ENCODE results near the gene SMIM23.

The SMIM23 gene

DNA sequence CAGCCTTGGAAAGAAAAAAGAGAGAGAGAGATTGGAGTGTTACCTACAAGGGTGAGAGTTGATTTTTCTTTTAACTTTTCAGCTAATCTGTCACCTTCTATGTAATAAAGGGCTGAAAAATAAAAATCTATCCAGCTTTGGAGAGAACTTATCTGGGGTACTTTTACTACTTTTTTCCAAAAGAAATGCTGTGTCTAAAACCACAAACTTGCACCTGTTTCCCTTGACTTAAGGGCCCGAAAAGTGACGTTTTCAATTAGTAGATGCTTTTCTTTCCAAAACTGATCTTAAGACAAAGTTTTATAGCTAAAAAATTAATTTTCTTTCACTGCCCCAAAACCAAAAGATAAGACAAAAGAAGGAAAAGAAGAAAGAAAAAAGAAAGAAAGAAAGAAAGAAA lies 48.8 kb downstream of the SMIM23 start:
- TF ChIP-seq, protein P1, sequence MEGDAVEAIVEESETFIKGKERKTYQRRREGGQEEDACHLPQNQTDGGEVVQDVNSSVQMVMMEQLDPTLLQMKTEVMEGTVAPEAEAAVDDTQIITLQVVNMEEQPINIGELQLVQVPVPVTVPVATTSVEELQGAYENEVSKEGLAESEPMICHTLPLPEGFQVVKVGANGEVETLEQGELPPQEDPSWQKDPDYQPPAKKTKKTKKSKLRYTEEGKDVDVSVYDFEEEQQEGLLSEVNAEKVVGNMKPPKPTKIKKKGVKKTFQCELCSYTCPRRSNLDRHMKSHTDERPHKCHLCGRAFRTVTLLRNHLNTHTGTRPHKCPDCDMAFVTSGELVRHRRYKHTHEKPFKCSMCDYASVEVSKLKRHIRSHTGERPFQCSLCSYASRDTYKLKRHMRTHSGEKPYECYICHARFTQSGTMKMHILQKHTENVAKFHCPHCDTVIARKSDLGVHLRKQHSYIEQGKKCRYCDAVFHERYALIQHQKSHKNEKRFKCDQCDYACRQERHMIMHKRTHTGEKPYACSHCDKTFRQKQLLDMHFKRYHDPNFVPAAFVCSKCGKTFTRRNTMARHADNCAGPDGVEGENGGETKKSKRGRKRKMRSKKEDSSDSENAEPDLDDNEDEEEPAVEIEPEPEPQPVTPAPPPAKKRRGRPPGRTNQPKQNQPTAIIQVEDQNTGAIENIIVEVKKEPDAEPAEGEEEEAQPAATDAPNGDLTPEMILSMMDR (IDR thresholded peaks at IDR 0.05; ENCODE audit: low read length): no peak
- no peak for TF ChIP-seq EZH2 (IDR thresholded peaks at IDR 0.05; ENCODE audit: borderline replicate concordance, low read length)
- H3K36me3 ChIP-seq (ENCODE audit: insufficient read depth, low read length): no peaks in the 10 kb centered on the region
- no peak overlapping the region for H3K9ac ChIP-seq (ENCODE audit: low read length)
- 0 out of 2 replicates have a peak, but pooled peaks cover 4% of the 10 kb centered on the region for H3K27me3 ChIP-seq (ENCODE audit: insufficient read depth, low read length)
- peaks cover 4% of the 10 kb centered on the region; the same call in 1 of the 2 replicates for H3K9me3 ChIP-seq (ENCODE audit: low read length)
- no peak overlapping the region for H3K27ac ChIP-seq (ENCODE audit: low read depth, low read length, poor library complexity, severe bottlenecking)
- H3K4me3 ChIP-seq (ENCODE audit: low read depth, low read length, poor library complexity, severe bottlenecking): no peak overlapping the region
- H4K20me1 ChIP-seq (ENCODE audit: insufficient read depth, low read length): no peaks in the 10 kb centered on the region
- H3K4me2 ChIP-seq (ENCODE audit: low read length): no peak overlapping the region
- no peaks in the 10 kb centered on the region for H3K79me2 ChIP-seq (ENCODE audit: insufficient read depth, low read length)
- no peaks in the 10 kb centered on the region for H3K9me2 ChIP-seq (ENCODE audit: low read depth, low read length)
- no peak overlapping the region for H2AFZ ChIP-seq (ENCODE audit: low read length)
- H3K4me1 ChIP-seq (ENCODE audit: insufficient read depth, low read length, severe bottlenecking): no peaks in the 10 kb centered on the region
- H3F3A ChIP-seq (ENCODE audit: insufficient read depth, low read length): no peaks in the 10 kb centered on the region

DNA sequence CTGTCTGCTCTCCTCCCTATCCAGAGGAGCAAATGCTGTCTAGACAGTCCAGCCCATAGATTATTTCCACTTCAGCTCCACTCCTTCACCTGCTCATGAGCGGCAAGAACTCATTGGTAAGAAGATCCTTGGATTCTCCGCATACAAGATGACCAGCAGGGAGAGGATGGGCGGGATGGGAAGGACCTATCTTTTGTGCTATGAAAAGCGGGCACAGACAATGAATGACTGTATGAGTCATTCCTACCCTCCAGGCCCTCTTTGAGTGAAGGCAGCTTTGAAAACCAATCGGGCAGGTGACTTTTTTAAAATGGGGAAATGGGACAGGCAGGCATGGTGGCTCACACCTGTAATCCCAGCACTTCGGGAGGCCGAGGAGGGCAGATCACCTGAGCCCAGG lies 49.4 kb downstream of the SMIM23 start:
- no peak overlapping the region for H3K27ac ChIP-seq (ENCODE audit: low read depth, low read length, poor library complexity, severe bottlenecking)

DNA sequence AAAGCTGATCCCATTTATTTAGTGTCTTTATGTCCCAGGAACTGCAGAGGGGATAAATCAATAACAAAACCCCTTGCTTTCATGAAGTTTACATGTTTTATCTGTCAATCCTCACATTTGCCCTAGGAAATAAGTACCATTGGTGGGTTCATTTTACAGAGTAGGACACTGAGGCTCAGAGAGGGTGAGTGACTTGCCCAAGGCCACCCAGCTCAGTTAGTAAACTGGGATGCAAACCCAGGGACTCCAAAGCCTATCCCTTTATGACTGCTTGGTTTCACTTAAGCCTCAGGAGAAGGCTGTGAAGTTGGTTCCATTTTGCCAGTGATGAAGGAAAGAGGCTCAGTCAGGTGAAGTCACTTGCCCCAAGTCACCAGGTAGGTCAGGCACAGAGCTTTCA lies 51.9 kb downstream of the SMIM23 start:
- no peak overlapping the region for H2AFZ ChIP-seq (ENCODE audit: low read length)
- H3K9ac ChIP-seq (ENCODE audit: low read length): no peak overlapping the region
- H3K27me3 ChIP-seq (ENCODE audit: insufficient read depth, low read length): no peaks in the 10 kb centered on the region
- H3K4me1 ChIP-seq (ENCODE audit: insufficient read depth, low read length, severe bottlenecking): no peaks in the 10 kb centered on the region
- no peaks in the 10 kb centered on the region for H3K79me2 ChIP-seq (ENCODE audit: insufficient read depth, low read length)
- H3K4me2 ChIP-seq (ENCODE audit: low read length): no peak overlapping the region
- no peak overlapping the region for H3K4me3 ChIP-seq (ENCODE audit: low read depth, low read length, poor library complexity, severe bottlenecking)
- no peaks in the 10 kb centered on the region for H3K36me3 ChIP-seq (ENCODE audit: insufficient read depth, low read length)
- TF ChIP-seq, protein P1 (IDR thresholded peaks at IDR 0.05; ENCODE audit: low read length): no peak
- TF ChIP-seq EZH2 (IDR thresholded peaks at IDR 0.05; ENCODE audit: borderline replicate concordance, low read length): no peak
- no peaks in the 10 kb centered on the region for H3F3A ChIP-seq (ENCODE audit: insufficient read depth, low read length)
- H4K20me1 ChIP-seq (ENCODE audit: insufficient read depth, low read length): no peaks in the 10 kb centered on the region
- no peaks in the 10 kb centered on the region for H3K9me3 ChIP-seq (ENCODE audit: low read length)
- H3K27ac ChIP-seq (ENCODE audit: low read depth, low read length, poor library complexity, severe bottlenecking): no peak overlapping the region
- no peaks in the 10 kb centered on the region for H3K9me2 ChIP-seq (ENCODE audit: low read depth, low read length)

More for the DNA sequence above, 49.4 kb downstream of the SMIM23 start:
- Histone ChIP-seq H4K20me1 (ENCODE audit: insufficient read depth, low read length) (no peaks in the 10 kb centered on the region), H3K9ac (ENCODE audit: low read length) (no peak overlapping the region), H3F3A (ENCODE audit: insufficient read depth, low read length) (no peaks in the 10 kb centered on the region), H3K36me3 (ENCODE audit: insufficient read depth, low read length) (no peaks in the 10 kb centered on the region), H2AFZ (ENCODE audit: low read length) (no peak overlapping the region), H3K4me2 (ENCODE audit: low read length) (no peak overlapping the region), H3K9me2 (ENCODE audit: low read depth, low read length) (no peaks in the 10 kb centered on the region), H3K4me3 (ENCODE audit: low read depth, low read length, poor library complexity, severe bottlenecking) (no peak overlapping the region), H3K9me3 (ENCODE audit: low read length) (peaks cover under 1% of the 10 kb centered on the region; the same call in 1 of the 2 replicates), H3K4me1 (ENCODE audit: insufficient read depth, low read length, severe bottlenecking) (no peaks in the 10 kb centered on the region), H3K27me3 (ENCODE audit: insufficient read depth, low read length) (0 out of 2 replicates have a peak, but pooled peaks cover under 1% of the 10 kb centered on the region), H3K79me2 (ENCODE audit: insufficient read depth, low read length) (no peaks in the 10 kb centered on the region)
- no peak for TF ChIP-seq EZH2 (IDR thresholded peaks at IDR 0.05; ENCODE audit: borderline replicate concordance, low read length)
- TF ChIP-seq, protein P1 (IDR thresholded peaks at IDR 0.05; ENCODE audit: low read length): no peak
